Measurements from ENCODE around the gene HSPA8.
A peak's percentile ranks its signal among the peaks of the same experiment; 100 is the strongest.
"Not testable (repeated sequence)": the region's sequence is repeated elsewhere in the genome, so short reads cannot be mapped to it uniquely, and the experiment has no call there.

HSPA8 gene

DNA sequence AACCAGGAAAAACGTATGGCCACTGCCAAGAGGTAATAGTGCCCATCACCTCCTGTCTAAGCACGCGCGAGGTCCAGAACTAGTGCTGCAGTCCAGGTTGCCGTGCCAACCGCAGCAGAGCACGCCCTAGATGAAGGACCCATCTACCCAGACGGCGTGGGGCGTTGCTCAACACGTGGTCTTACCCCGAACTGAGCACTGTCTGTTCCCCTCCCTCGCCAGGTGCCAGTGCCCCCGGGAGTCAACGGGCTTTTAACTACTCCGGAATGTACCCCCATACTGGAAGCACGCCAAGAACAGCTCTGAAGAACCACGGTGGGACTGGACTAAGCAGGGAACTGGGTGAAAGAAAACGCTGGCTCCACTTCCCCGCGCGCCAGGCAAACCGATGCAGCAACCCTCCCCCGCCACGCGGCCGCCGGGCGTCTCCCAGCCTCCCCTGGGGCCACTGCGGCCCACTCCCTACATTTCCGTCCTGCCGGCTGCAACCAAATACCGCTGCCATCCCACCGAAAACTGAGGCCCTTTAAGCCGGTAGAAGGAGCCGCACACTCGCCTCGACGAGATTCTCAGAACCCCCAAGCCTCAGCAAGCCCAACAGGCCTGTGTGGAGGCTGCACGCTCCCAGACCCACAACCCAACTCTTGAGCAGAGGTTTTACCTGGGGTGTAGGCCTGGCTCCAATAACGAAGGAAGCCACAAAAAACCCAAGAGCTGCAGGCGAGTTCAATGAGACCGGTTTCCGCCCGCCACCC is at the start of gene HSPA8:
Gene HSPA8 (minus strand): TSS at position 734 of the 755 bp plus-strand sequence. CDS start 812 bp downstream, outside the sequence.
- DNase-seq (ENCODE audit: low read depth in 3 of 3) = peak; percentile 57 to 76 (median 60)

DNA sequence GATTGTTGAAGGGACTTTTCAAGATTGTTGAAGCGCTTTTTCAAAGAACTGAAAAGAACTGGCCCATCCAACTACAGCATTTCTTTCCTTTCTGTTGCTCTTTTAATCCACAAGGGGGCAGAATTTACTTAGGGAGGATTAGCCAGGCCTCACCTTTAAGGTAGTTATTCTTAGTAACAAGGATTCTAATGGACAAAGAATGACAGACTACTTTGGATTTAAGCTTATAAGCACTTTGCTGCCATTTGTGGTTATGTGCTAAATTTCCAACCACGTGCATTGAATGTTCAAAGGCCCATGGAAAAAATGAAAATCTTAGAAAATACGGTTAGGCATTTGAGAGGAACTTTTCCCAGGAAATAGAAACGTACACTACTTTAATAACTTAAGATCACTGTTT is 49.5 kb upstream of the HSPA8 start:
- no peak for DNase-seq (ENCODE audit: low read depth in 3 of 3)

DNA sequence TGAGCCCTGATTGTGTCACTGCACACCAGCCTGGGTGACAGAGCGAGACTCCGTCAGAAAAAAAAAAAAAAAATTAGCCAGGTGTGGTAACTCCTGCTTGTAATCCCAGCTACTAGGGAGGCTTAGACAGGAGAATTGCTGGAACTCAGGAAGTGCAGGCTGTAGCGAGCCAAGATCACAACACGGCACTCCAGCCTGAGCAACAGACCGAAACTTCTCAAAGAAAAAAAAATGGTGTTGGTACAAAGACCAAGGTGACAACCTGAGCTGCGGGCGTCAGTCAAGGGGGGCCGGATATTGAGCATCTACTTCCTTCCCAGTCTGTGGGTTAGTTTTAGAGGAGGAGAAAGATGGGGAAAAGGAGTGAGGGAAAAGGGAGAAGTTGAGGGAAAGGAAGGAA is 48.5 kb upstream of the HSPA8 start:
- DNase-seq (ENCODE audit: low read depth in 3 of 3) = no peak

DNA sequence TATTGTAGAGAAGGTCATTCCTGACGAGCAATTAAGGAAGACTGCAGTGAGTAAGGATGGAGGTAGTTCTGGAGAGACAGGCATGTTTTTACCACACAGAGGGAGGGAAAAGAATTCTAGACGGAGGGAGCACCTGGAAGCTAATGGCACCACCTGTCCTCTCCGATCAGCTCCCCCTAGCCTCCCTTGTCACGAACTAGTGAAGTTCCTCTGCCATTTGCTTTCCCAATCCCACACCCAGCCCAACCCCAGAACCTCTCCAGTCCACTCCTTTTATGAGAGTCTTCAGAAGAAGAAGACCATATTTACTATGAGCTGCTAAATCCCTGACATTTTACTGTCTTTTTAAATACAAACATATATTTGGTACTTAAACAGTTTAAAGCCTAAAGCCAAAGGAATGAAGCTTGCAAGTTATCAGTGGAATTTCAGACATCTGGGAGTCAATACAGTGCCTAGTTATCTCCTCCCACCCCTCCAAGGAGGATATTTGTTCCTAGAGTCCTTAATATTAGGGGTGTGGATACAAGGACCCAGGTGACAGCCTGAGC is 46.1 kb upstream of the HSPA8 start:
- DNase-seq (ENCODE audit: low read depth in 3 of 3) = no peak

GRCh38 chr11:123104697-123105096 is 42.8 kb upstream of the HSPA8 start:
- DNase-seq (ENCODE audit: low read depth in 3 of 3) = no peak

DNA sequence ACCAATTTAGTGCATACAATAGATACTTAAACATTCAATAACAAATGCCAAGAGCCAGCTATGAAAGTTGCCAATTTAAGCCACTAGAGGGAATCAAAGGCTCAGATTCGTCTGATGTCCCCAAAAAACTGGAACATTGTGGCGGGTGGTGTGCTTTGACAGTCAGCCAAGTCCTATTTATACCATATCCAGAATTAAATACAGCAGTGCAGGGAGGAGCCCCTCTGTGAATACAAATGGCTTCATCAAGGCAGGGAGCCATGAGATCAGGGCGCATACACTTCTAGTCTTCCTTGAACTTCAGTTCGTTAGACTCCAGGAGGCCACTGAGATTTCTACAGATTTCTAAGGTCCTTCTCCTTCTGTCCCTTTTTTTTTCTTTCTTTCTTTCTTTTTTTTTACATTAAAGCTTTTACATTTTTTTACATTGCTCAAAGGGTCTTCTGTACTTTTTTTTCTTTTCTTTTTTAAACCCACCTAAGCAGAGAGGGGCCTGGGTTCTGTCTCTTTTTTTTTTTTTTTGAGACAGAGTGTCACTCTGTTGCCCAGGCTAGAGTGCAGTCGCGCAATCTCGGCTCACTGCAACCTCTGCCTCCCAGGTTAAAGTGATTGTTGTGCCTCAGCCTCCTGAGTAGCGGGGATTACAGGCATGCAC is 41.5 kb upstream of the HSPA8 start:
- DNase-seq (ENCODE audit: low read depth in 3 of 3) = no peak

GRCh38 chr11:123100379-123101085 is 38.6 kb upstream of the HSPA8 start:
- DNase-seq (ENCODE audit: low read depth in 3 of 3) = no peak

GRCh38 chr11:123098990-123099389 is 37.1 kb upstream of the HSPA8 start:
- no peak for DNase-seq (ENCODE audit: low read depth in 3 of 3)

GRCh38 chr11:123093739-123094138 is 31.8 kb upstream of the HSPA8 start:
- DNase-seq (ENCODE audit: low read depth in 3 of 3) = no peak

- DNase-seq (ENCODE audit: low read depth in 3 of 3) = no peak
Observed at GRCh38 chr11:123091506-123091905, 29.6 kb upstream of the HSPA8 start.

- not testable (repeated sequence) for DNase-seq (ENCODE audit: low read depth in 3 of 3)
Observed at GRCh38 chr11:123090168-123090567, 28.2 kb upstream of the HSPA8 start.

DNA sequence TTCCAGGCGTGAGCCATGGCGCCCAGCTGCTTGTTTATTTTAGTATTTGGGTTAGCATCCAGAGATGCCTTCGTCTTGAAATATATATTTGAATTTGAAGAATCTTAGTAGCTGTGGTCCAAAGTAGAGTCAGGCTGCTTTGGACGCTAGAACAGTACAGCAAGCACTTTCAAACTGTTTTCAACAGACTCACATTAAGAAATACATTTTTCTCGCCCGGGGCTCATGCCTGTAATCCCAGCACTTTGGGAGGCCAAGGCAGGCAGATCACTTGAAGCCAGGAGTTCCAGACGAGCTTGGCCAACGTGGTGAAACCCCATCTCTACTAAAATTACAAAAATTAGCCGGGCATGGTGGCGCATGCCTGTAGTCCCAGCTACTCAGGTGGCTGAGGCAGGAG is 27.0 kb upstream of the HSPA8 start:
- not testable (repeated sequence) for DNase-seq (ENCODE audit: low read depth in 3 of 3)

GRCh38 chr11:123087657-123088056 is 25.7 kb upstream of the HSPA8 start:
- not testable (repeated sequence) for DNase-seq (ENCODE audit: low read depth in 3 of 3)

- no peak for DNase-seq (ENCODE audit: low read depth in 3 of 3)
Observed at GRCh38 chr11:123086305-123086704, 24.4 kb upstream of the HSPA8 start.

GRCh38 chr11:123085497-123085896 is 23.6 kb upstream of the HSPA8 start:
- DNase-seq (ENCODE audit: low read depth in 3 of 3) = no peak

GRCh38 chr11:123084454-123084853 is 22.5 kb upstream of the HSPA8 start:
- DNase-seq (ENCODE audit: low read depth in 3 of 3) = no peak

- DNase-seq (ENCODE audit: low read depth in 3 of 3) = peak; percentile 53 to 56 (median 54)
Observed at GRCh38 chr11:123083623-123084029, 21.7 kb upstream of the HSPA8 start.

- DNase-seq (ENCODE audit: low read depth in 3 of 3) = no peak
Observed at GRCh38 chr11:123082977-123083376, 21.0 kb upstream of the HSPA8 start.

GRCh38 chr11:123080015-123080414 is 18.1 kb upstream of the HSPA8 start:
- no peak for DNase-seq (ENCODE audit: low read depth in 3 of 3)

DNA sequence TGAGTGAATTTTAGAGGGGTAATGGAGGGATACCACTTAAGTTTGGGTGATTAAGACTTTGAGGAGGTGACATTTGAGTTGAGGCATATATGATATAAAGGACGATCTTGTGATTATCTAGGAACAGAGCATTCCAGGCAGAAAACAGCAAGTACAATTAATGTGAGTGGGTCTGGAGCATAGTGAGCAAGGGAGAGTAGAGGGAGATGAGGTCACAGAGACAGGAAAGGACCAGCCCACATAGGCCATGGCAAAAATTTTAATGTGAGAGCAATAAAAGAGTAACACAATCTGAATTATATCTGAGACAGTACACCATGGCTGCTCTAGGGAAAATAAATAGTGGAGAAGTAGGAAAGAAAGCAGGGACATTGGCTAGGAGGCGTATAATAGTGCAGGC is 14.5 kb upstream of the HSPA8 start:
- DNase-seq (ENCODE audit: low read depth in 3 of 3) = no peak

- DNase-seq (ENCODE audit: low read depth in 3 of 3) = no peak
Observed at GRCh38 chr11:123073343-123074057, 11.6 kb upstream of the HSPA8 start.

- no peak for DNase-seq (ENCODE audit: low read depth in 3 of 3)
Observed at GRCh38 chr11:123072762-123073161, 10.8 kb upstream of the HSPA8 start.
